MV-4-11 (cell line): ENCODE measurements around the gene EMP3.
"Not testable (repeated sequence)": the region's sequence is repeated elsewhere in the genome, so short reads cannot be mapped to it uniquely, and the experiment has no call there.

Source experiments
- DNase-seq: peaks from one replicate; lab custom pipeline; 2025; lab: John Stamatoyannopoulos, UW

Gene EMP3

DNA sequence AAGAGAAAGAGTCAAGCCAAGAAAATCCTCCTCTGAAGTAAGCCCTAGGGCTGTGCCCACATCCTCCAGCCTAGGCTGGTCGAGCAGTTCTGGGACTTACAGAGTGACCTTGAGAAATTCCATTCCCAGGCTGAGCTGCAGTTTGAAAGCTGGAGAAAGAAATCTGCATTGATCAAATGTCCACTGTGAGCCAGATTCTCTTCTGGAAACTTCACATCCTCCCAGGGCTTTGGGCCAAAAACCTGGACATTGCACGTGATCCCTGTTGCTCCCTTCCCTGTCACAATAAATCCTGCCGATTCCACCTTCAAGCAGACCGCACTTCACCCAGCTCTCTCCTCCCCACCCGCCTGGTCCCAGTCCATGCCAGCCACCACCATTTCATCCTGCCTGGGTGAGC is 22.7 kb downstream of the EMP3 start:
- no peak for DNase-seq

DNA sequence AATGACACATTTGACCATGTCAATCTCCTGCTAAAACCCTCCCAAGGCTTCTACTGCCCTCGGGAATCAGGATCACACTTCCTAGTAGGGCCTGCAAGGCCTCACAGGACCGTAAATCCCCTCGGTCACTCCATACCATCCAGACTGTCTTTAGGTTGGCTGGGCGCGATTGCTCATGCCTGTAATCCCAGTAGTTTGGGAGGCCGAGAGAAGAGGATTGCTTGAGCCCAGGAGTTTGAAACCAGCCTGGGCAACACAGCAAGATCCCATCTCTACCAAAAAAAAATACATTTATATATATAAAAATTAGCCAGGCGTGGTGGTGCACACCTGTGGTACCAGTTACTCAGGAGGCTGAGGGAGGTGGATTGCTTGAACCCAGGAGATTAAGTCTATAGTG is 23.4 kb downstream of the EMP3 start:
- no peak for DNase-seq

- no peak for DNase-seq
Observed at GRCh38 chr19:48350856-48351255, 25.5 kb downstream of the EMP3 start.

GRCh38 chr19:48351341-48351752 is 26.0 kb downstream of the EMP3 start:
- DNase-seq: peak; percentile 44

DNA sequence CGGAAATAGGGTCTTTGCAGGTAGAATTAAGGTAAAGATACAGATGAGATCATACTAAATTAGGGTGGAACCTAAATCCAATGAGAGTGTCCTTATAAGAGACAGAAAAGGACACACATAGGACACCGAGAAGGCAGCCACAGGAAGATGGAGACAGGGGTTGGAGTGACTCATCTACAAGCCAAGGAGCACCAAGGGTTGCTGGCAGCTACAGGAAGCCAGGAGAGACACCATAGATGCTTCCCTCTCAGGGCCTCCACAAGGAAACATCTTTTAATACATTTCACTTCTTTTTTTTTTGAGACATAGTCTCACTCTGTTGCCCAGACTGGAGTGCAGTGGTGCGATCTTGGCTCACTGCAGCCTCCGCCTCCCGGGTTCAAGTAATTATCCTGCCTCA is 28.3 kb downstream of the EMP3 start:
- DNase-seq: peak; percentile 65

- DNase-seq: peak; percentile 66
Observed at GRCh38 chr19:48354332-48354992, 29.1 kb downstream of the EMP3 start.

- DNase-seq: no peak
Observed at GRCh38 chr19:48355365-48355954, 30.1 kb downstream of the EMP3 start.

DNA sequence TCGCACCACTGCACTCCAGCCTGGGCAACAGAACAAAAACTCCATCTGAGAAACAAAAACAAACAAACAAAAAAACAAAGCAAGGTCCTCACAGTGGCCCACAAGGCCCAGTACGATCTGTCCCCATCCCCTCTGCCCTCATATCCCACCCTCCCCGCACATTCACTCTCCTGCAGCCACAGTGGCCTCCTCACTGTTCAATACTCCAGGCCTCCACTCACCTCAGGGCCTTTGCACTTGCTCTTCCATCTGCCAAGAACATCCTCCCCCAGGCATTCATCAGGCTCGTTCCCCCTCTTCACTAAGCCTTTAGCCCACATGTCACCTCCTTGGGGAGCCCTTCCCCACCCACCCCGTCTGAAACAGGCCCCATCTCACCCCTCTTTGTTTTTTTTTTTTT is 33.8 kb downstream of the EMP3 start:
- DNase-seq: no peak

- no peak for DNase-seq
Observed at GRCh38 chr19:48361912-48362311, 36.6 kb downstream of the EMP3 start.

GRCh38 chr19:48362716-48363499 is 37.6 kb downstream of the EMP3 start:
- DNase-seq: peak; percentile 96

DNA sequence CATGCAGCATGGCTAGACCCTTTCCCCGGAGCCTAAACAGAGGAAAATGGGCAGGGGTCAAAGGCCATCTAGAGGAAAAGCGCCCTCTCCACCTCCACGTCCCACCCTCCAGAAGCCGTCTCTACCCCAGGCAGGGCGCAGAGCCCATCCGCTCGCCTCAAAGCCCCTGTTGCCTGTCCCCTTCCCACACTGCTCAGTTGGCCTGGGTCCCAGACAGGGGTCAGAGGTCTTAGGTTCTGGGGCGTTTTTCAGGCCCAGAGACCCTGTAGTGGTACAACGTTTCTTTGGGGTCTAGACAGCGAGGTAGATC is 38.1 kb downstream of the EMP3 start:
- no peak for DNase-seq

- peak; percentile 100 for DNase-seq
Observed at GRCh38 chr19:48363810-48364597, 38.7 kb downstream of the EMP3 start, which contains the start of the genes SYNGR4 and TMEM143. SYNGR4 (plus strand) TSS chr19:48364367; CDS start chr19:48365843, 1,476 bp downstream. TMEM143 (minus strand) TSS chr19:48363940; CDS start chr19:48363920, 20 bp downstream.

DNA sequence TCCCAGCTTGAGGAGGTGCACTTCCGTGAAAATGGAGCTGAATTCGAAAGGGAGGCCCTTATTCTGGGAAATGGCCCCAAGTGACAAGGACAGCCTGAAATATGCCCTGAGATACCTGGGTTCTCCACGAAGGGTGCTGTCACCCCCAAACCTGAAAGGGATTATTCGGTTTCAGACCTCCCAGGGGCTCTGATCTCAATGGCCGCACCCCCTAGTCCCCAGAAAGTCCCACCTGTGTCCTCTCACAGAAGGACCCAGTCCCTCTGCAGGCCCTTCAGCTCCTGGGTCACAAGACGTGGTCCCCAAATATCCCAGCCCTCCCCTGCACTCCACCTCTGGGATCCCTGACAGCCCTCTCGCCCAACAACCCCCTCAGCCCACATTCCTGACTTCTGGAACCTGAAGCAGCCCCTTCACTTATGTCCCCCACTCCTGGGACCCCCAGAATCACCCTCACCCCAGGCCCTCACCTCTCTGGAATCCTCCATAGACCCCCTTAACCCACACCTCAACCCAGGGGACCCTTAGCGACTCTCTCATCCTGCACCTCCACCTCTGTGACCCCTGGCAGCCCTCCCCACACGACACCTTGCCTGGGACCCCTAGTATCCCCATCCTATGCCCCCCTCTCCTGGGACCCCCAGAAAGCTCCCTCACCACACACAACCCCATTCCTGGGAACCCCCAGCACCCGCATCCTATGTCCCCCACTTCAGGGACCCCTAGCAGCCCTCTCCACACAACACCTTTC is 39.4 kb downstream of the EMP3 start:
- no peak for DNase-seq

DNA sequence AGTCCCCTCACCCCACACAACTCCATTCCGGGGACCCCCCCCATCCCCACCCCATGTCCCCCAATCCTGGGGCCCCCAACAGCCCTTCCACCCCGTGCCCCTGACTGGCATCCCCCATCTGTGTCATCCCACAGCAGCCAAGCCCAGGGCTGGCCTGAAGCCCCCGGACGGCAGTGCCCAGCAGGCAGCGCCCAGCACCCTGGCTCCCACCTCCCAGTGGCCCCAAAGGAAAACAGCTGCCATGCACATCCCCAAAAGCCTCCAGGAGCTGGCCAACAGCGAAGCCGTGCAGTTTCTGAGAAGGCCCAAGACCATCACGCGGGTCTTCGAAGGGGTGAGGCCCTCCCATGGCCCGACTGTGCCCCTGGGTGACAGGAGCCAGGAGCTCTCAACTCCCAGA is 40.2 kb downstream of the EMP3 start:
- DNase-seq: no peak

GRCh38 chr19:48367855-48368254 is 42.5 kb downstream of the EMP3 start:
- DNase-seq: no peak

DNA sequence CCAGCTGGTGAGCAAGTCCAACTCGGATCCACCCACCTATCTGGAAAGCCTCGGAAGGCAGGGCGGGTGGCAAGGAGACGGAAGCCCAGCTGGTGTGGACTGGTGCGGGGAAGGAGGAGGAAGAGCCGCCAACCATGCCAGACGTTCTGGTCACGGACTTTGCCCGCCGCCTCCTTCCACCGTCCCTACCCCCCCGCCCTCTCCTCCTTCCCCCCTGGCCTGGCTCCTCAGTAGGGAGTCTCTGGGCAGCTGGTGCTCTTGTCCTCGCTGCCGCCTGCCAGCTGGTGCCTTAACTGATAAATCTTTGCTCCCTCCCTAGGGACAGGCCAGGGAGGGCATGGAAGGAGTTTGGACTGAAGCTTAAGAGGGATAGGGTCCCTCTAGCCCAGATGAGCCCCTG is 43.6 kb downstream of the EMP3 start:
- no peak for DNase-seq

- no peak for DNase-seq
Observed at GRCh38 chr19:48370955-48371354, 45.6 kb downstream of the EMP3 start.

- DNase-seq: no peak
Observed at GRCh38 chr19:48371367-48371766, 46.0 kb downstream of the EMP3 start.

DNA sequence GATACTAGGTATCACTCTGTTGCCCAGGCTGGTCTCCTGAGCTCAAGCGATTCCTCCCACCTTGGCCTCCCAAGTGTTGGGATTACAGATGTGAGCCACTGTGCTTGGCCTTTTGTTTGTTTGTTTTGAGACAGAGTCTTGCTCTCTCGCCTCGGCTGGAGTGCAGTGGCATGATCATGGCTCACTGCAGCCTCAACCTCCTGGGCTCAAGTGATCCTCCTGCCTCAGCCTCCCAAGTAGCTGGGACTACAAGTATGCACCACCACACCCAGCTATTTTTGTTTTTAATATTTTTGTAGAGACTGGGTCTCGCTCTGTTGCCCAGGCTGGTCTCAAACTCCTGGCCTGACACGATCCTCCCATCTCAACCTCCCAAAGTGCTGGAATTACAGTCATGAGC is 46.4 kb downstream of the EMP3 start:
- not testable (repeated sequence) for DNase-seq

DNA sequence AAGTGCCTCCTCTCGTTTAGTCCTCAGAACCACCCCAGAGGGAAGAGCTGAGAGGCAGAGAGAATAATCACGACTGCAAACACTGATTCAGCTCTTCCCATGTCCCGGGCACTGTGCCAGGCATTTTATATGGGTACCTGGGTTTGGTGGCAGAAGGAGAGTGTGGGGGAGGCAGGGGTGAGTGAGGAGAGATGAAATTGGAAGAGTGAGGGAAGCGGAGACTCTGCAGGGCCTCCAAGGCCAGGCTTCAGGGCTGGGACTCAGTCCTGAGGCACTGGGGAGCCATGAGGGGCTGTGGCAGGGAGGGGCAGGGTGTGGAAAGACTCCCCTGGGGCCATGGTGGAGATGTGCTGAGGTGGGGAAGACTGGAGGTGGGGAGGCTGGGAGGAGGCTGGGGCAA is 47.6 kb downstream of the EMP3 start:
- DNase-seq: no peak

DNA sequence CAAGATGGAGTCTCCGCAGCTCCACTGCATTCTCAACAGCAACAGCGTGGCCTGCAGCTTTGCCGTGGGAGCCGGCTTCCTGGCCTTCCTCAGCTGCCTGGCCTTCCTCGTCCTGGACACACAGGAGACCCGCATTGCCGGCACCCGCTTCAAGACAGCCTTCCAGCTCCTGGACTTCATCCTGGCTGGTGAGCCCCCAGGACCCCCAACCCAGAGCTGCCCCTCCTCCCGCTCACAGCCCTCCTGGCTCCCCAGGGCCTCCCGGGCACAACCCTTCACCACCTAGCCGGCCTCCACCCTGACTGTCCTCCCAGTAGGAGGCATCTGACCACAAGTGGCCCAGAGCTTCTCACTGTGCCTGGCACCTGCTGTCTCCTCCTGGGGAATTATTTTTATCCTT is 48.2 kb downstream of the EMP3 start:
- no peak for DNase-seq

DNA sequence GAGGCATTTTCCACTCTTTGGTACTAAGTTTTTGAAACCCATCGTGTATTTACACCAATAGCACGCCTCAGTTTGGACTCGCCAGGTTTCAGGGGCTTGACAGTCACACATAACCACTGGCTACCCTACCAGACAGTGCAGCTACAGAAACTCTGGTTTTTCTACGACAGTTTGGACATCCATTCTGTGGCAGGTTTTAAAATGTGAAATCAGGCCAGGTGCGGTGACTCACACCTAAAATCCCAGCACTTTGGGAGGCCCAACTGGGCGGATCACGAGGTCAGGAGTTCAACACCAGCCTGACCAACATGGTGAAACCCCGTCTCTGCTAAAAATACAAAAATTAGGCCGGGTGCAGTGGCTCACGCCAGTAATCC is 52.8 kb downstream of the EMP3 start:
- DNase-seq: peak; percentile 78
